Measurements from ENCODE around the gene ABCC2.

ABCC2 gene

DNA sequence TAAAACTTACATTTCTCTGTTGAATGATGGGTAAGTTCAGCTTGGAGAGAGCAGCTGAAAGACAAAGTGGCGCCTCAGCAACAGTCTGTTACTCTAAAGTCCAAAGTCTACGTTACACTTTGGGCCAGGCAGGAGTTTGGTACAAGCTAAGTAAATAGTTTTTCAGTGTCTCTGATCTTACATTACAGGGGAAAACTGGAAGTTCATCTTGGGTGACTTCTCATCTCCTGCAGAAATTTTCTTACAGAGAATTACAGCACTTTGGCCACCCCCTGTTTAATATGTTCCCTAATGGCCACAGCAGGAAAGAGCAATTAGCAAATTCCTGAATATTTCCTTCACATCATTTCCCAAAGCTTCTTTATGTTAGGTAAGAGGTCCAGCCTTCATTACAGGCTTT, 67.1 kb downstream of the ABCC2 start:
- no peak overlapping the region for H3K4me3 ChIP-seq (ENCODE audit: low read length, poor library complexity, severe bottlenecking)

GRCh38 chr10:99850021-99850766, 67.8 kb downstream of the ABCC2 start:
- Histone ChIP-seq H3K79me2 (ENCODE audit: insufficient read depth, low read length) (no peaks in the 10 kb centered on the region), H3K36me3 (ENCODE audit: insufficient read depth, low read length) (no peaks in the 10 kb centered on the region), H3F3A (ENCODE audit: low read depth) (no peaks in the 10 kb centered on the region), H3K9me3 (ENCODE audit: insufficient read depth, low read depth, low read length) (no peaks in the 10 kb centered on the region), H3K9ac (ENCODE audit: low read depth, low read length, poor library complexity, severe bottlenecking) (no peak overlapping the region), H3K9me2 (replicated peaks; ENCODE audit: low read depth, low read length) (no peaks in the 10 kb centered on the region), H4K20me1 (ENCODE audit: insufficient read depth, low read length, poor library complexity, severe bottlenecking) (no peaks in the 10 kb centered on the region), H3K4me1 (ENCODE audit: insufficient read depth, low read length, poor library complexity, severe bottlenecking) (no peaks in the 10 kb centered on the region), H2AFZ (ENCODE audit: low read length) (no peak overlapping the region), H3K4me3 (ENCODE audit: low read length, poor library complexity, severe bottlenecking) (no peak overlapping the region), H3K4me2 (ENCODE audit: low read depth, low read length, poor library complexity, severe bottlenecking) (no peak overlapping the region), H3K27me3 (ENCODE audit: insufficient read depth, low read length, poor library complexity, severe bottlenecking) (no peaks in the 10 kb centered on the region)
- no peak for TF ChIP-seq EZH2phosphoT487 (IDR thresholded peaks at IDR 0.05; ENCODE audit: borderline replicate concordance)
- TF ChIP-seq CTCF (conservative IDR thresholded peaks at IDR 0.05; ENCODE audit: low read length) = no peak

More for the DNA sequence above, 67.1 kb downstream of the ABCC2 start:
- Histone ChIP-seq H3K36me3 (ENCODE audit: insufficient read depth, low read length) (no peaks in the 10 kb centered on the region), H3K9ac (ENCODE audit: low read depth, low read length, poor library complexity, severe bottlenecking) (no peak overlapping the region), H3K9me3 (ENCODE audit: insufficient read depth, low read depth, low read length) (no peaks in the 10 kb centered on the region), H3K79me2 (ENCODE audit: insufficient read depth, low read length) (no peaks in the 10 kb centered on the region), H3K9me2 (replicated peaks; ENCODE audit: low read depth, low read length) (no peaks in the 10 kb centered on the region), H3K27me3 (ENCODE audit: insufficient read depth, low read length, poor library complexity, severe bottlenecking) (no peaks in the 10 kb centered on the region), H3K4me1 (ENCODE audit: insufficient read depth, low read length, poor library complexity, severe bottlenecking) (no peaks in the 10 kb centered on the region), H3F3A (ENCODE audit: low read depth) (no peaks in the 10 kb centered on the region), H4K20me1 (ENCODE audit: insufficient read depth, low read length, poor library complexity, severe bottlenecking) (no peaks in the 10 kb centered on the region), H3K4me2 (ENCODE audit: low read depth, low read length, poor library complexity, severe bottlenecking) (no peak overlapping the region), H2AFZ (ENCODE audit: low read length) (no peak overlapping the region)
- no peak for TF ChIP-seq CTCF (conservative IDR thresholded peaks at IDR 0.05; ENCODE audit: low read length)
- TF ChIP-seq EZH2phosphoT487 (IDR thresholded peaks at IDR 0.05; ENCODE audit: borderline replicate concordance) = no peak

DNA sequence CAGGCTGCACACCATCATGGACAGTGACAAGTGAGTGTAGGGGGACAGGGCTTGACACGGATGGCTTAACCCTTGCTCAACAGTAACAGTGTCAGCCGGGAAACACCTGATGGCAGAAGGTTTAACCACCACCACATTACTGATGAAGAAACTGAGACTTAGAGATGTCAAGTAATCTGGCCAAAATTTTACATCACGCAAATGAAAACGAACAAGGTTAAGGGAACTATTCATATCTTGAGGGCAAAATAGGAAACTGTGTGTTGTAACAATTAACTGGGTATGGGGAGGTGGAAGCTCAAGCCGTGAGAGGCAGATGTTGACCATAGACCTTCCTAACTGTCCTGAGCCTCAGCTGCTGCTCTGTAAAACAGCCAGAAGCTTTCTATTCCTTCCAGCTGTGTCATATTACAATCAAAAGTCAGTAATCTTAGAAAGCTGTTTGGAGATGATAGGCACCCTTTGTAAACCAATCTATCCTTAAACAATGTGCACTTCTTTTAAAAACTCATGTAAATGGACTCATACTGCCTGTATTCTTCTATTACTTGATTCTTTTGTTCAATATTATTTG, 68.4 kb downstream of the ABCC2 start:
- H3K9me3 ChIP-seq (ENCODE audit: insufficient read depth, low read depth, low read length) = no peaks in the 10 kb centered on the region
- H4K20me1 ChIP-seq (ENCODE audit: insufficient read depth, low read length, poor library complexity, severe bottlenecking) = no peaks in the 10 kb centered on the region
- H3K27me3 ChIP-seq (ENCODE audit: insufficient read depth, low read length, poor library complexity, severe bottlenecking) = no peaks in the 10 kb centered on the region
- no peak overlapping the region for H2AFZ ChIP-seq (ENCODE audit: low read length)
- no peaks in the 10 kb centered on the region for H3F3A ChIP-seq (ENCODE audit: low read depth)
- no peaks in the 10 kb centered on the region for H3K79me2 ChIP-seq (ENCODE audit: insufficient read depth, low read length)
- H3K36me3 ChIP-seq (ENCODE audit: insufficient read depth, low read length) = no peaks in the 10 kb centered on the region
- no peak overlapping the region for H3K4me2 ChIP-seq (ENCODE audit: low read depth, low read length, poor library complexity, severe bottlenecking)
- no peaks in the 10 kb centered on the region for H3K4me1 ChIP-seq (ENCODE audit: insufficient read depth, low read length, poor library complexity, severe bottlenecking)
- no peaks in the 10 kb centered on the region for H3K9me2 ChIP-seq (replicated peaks; ENCODE audit: low read depth, low read length)
- TF ChIP-seq EZH2phosphoT487 (IDR thresholded peaks at IDR 0.05; ENCODE audit: borderline replicate concordance) = no peak
- TF ChIP-seq CTCF (conservative IDR thresholded peaks at IDR 0.05; ENCODE audit: low read length) = no peak
- no peak overlapping the region for H3K9ac ChIP-seq (ENCODE audit: low read depth, low read length, poor library complexity, severe bottlenecking)
- no peak overlapping the region for H3K4me3 ChIP-seq (ENCODE audit: low read length, poor library complexity, severe bottlenecking)

All from Loucy (cell line).